HCT116 (cell line): Measurements from ENCODE around the gene CTTNBP2NL.

Source experiments
- EGR1 ChIP-seq: IDR thresholded peaks from 2 replicates; pipeline ENCODE4 v1.6.1; 2012; ENCODE audit warnings: low read depth
- EZH2 ChIP-seq: fragments of 200-600 bp; sonication (generic); IDR thresholded peaks from 2 replicates; pipeline ENCODE4 v1.6.1; 2017; ENCODE audit warnings: antibody characterized with exemption, mixed run types
- POLR2A ChIP-seq: IDR thresholded peaks from 2 replicates; pipeline ENCODE4 v1.7.0; 2011; ENCODE audit warnings: borderline replicate concordance; ENCODE audit not compliant: insufficient read depth, insufficient read length; ENCODE audit errors: extremely low read depth
- POLR2AphosphoS5 ChIP-seq: IDR thresholded peaks from 2 replicates; pipeline ENCODE4 v1.6.1; 2011; ENCODE audit warnings: mild to moderate bottlenecking, low read depth, low read length, moderate library complexity
- RAD21 ChIP-seq: IDR thresholded peaks from 2 replicates; pipeline ENCODE4 v1.6.1; 2012; ENCODE audit warnings: low read depth, mild to moderate bottlenecking
- SP1 ChIP-seq: IDR thresholded peaks from 2 replicates; pipeline ENCODE4 v1.6.1; 2012; ENCODE audit warnings: low read depth
- SRF ChIP-seq: IDR thresholded peaks from 2 replicates; pipeline ENCODE4 v1.6.1; 2012; ENCODE audit warnings: low read depth
- TCF7L2 ChIP-seq: IDR thresholded peaks from 2 replicates; pipeline ENCODE4 v1.7.0; 2011; ENCODE audit warnings: borderline replicate concordance, inconsistent platforms; ENCODE audit not compliant: insufficient read depth, insufficient read length; ENCODE audit errors: extremely low read depth
- YY1 ChIP-seq: IDR thresholded peaks from 2 replicates; pipeline ENCODE4 v1.6.1; 2011; ENCODE audit warnings: low read length, low read depth, moderate library complexity, mild to moderate bottlenecking; ENCODE audit not compliant: insufficient replicate concordance; ENCODE audit errors: extremely low read depth
- ZFX ChIP-seq: fragments of 450-650 bp; IDR thresholded peaks from 2 replicates; pipeline ENCODE4 v1.6.1; 2017
- ZNF274 ChIP-seq: fragments of 200-500 bp; sonication (Bioruptor generic); IDR thresholded peaks from 2 replicates; pipeline ENCODE4 v1.6.1; 2014; ENCODE audit warnings: mild to moderate bottlenecking, low read depth, low read length, inconsistent platforms
- TF ChIP-seq, protein P1 (sequence below), 3 experiments: fragments of 200-600 bp in 1 of 3; sonication (generic) in 1 of 3; IDR thresholded peaks in 2 of 3; conservative IDR thresholded peaks in 1 of 3; 2 replicates each; pipeline ENCODE4 v1.5.1; 2012 to 2017; ENCODE audit warnings: low read depth in 2 of 3, low read length in 2 of 3, antibody characterized with exemption in 1 of 3, borderline replicate concordance in 1 of 3, control low read depth in 1 of 3, mild to moderate bottlenecking in 1 of 3, mixed read lengths in 1 of 3, mixed run types in 1 of 3, moderate library complexity in 1 of 3; ENCODE audit not compliant: insufficient read depth in 1 of 3
- TF ChIP-seq, protein P2 (sequence below): IDR thresholded peaks from 2 replicates; pipeline ENCODE4 v1.6.1; 2012; ENCODE audit warnings: low read depth
- TF ChIP-seq, protein P3 (sequence below): IDR thresholded peaks from 2 replicates; pipeline ENCODE4 v1.6.1; 2012

DNA sequence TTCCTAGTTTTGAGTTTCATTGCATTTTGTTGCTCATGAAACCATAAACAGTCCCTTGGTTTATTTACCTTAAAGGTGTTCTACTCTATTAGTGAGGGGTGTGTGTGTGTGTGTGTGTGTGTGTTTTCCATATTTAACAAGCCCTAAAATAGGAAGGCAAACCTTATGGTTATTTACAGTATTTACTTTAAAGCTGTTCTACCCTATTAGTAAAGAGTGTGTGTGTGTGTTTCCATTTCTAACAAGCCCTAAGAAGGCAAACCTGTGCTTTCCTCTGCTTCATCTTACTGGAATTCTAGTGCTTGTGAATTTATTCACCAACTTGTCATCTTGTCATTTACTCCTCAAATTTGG, 53.6 kb downstream of the CTTNBP2NL start:
- TF ChIP-seq, protein P1, sequence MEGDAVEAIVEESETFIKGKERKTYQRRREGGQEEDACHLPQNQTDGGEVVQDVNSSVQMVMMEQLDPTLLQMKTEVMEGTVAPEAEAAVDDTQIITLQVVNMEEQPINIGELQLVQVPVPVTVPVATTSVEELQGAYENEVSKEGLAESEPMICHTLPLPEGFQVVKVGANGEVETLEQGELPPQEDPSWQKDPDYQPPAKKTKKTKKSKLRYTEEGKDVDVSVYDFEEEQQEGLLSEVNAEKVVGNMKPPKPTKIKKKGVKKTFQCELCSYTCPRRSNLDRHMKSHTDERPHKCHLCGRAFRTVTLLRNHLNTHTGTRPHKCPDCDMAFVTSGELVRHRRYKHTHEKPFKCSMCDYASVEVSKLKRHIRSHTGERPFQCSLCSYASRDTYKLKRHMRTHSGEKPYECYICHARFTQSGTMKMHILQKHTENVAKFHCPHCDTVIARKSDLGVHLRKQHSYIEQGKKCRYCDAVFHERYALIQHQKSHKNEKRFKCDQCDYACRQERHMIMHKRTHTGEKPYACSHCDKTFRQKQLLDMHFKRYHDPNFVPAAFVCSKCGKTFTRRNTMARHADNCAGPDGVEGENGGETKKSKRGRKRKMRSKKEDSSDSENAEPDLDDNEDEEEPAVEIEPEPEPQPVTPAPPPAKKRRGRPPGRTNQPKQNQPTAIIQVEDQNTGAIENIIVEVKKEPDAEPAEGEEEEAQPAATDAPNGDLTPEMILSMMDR (IDR thresholded peaks at IDR 0.05 in 2 of 3, conservative IDR thresholded peaks at IDR 0.05 in 1 of 3; ENCODE audit: borderline replicate concordance in 1 of 3, insufficient read depth in 1 of 3, low read depth in 2 of 3, low read length in 2 of 3): no peak
- no peak for TF ChIP-seq EZH2
- TF ChIP-seq, protein P2, sequence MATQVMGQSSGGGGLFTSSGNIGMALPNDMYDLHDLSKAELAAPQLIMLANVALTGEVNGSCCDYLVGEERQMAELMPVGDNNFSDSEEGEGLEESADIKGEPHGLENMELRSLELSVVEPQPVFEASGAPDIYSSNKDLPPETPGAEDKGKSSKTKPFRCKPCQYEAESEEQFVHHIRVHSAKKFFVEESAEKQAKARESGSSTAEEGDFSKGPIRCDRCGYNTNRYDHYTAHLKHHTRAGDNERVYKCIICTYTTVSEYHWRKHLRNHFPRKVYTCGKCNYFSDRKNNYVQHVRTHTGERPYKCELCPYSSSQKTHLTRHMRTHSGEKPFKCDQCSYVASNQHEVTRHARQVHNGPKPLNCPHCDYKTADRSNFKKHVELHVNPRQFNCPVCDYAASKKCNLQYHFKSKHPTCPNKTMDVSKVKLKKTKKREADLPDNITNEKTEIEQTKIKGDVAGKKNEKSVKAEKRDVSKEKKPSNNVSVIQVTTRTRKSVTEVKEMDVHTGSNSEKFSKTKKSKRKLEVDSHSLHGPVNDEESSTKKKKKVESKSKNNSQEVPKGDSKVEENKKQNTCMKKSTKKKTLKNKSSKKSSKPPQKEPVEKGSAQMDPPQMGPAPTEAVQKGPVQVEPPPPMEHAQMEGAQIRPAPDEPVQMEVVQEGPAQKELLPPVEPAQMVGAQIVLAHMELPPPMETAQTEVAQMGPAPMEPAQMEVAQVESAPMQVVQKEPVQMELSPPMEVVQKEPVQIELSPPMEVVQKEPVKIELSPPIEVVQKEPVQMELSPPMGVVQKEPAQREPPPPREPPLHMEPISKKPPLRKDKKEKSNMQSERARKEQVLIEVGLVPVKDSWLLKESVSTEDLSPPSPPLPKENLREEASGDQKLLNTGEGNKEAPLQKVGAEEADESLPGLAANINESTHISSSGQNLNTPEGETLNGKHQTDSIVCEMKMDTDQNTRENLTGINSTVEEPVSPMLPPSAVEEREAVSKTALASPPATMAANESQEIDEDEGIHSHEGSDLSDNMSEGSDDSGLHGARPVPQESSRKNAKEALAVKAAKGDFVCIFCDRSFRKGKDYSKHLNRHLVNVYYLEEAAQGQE: no peak
- TF ChIP-seq RAD21: no peak
- no peak for TF ChIP-seq SP1
- no peak for TF ChIP-seq POLR2A
- TF ChIP-seq POLR2AphosphoS5: no peak
- TF ChIP-seq ZNF274: no peak
- no peak for TF ChIP-seq SRF
- TF ChIP-seq, protein P3, sequence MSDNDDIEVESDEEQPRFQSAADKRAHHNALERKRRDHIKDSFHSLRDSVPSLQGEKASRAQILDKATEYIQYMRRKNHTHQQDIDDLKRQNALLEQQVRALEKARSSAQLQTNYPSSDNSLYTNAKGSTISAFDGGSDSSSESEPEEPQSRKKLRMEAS: no peak
- no peak for TF ChIP-seq TCF7L2
- no peak for TF ChIP-seq YY1
- TF ChIP-seq EGR1: no peak
- no peak for TF ChIP-seq ZFX
